SK-N-SH (cell line): ENCODE results near the gene NOTCH2. TPM values are rescaled to one million over a fixed set of nuclear protein-coding genes. Genes with fewer than 3 reads are reported as not detected.

Experiments
- CTCF ChIA-PET: fragments of 300-600, 350-600 bp; formaldehyde crosslinking; extraction: SDS; loops from one replicate; lab custom pipeline; 2021; lab: Yijun Ruan, JAX
- POLR2A ChIA-PET: fragments of 350-600 bp; sonication (Branson Sonifier 250); formaldehyde crosslinking; extraction: SDS; loops from one replicate; lab custom pipeline; 2020; ENCODE audit warnings: antibody characterized with exemption, inconsistent platforms; lab: Yijun Ruan, JAX
- DNase-seq: peaks from one replicate; pipeline ENCODE4 v3.0.0; 2012
- H2AFZ ChIP-seq: fragments of 200-600 bp; sonication (generic); 2 replicates; pipeline ENCODE4 v1.8.1; 2016; ENCODE audit warnings: antibody characterized with exemption, mild to moderate bottlenecking, low read depth
- H3F3A ChIP-seq: fragments of 200-600 bp; sonication (generic); replicated peaks from 2 replicates; pipeline ENCODE3; 2016; ENCODE audit warnings: antibody characterized with exemption, mild to moderate bottlenecking; ENCODE audit not compliant: insufficient read depth
- H3K27ac ChIP-seq, 2 experiments: fragments of 200-500 bp in 1 of 2; fragments of 200-600 bp in 1 of 2; sonication (Bioruptor generic) in 1 of 2; sonication (generic), shearing (Covaris generic) in 1 of 2; 2 replicates each; pipeline versions ENCODE4 v1.5.1 to v1.6.1; 2014 to 2016; ENCODE audit warnings: low read depth in 2 of 2, inconsistent platforms in 1 of 2, low read length in 1 of 2, mild to moderate bottlenecking in 1 of 2, mixed read lengths in 1 of 2
- H3K27me3 ChIP-seq: fragments of 200-600 bp; sonication (generic), shearing (Covaris generic); 2 replicates; pipeline ENCODE4 v1.6.1; 2016; ENCODE audit warnings: mixed run types; ENCODE audit not compliant: insufficient read depth
- H3K36me3 ChIP-seq, 2 experiments: fragments of 200-500 bp in 1 of 2; fragments of 200-600 bp in 1 of 2; sonication (Bioruptor generic) in 1 of 2; sonication (generic) in 1 of 2; replicated peaks in 1 of 2; 2 replicates each; pipeline versions ENCODE3 to v1.5.1; 2014 to 2016; ENCODE audit warnings: low read length in 1 of 2, mild to moderate bottlenecking in 1 of 2; ENCODE audit not compliant: insufficient read depth in 2 of 2, control insufficient read depth in 1 of 2
- H3K4me1 ChIP-seq, 2 experiments: fragments of 200-500 bp in 1 of 2; fragments of 200-600 bp in 1 of 2; sonication (Bioruptor generic) in 1 of 2; sonication (generic), shearing (Covaris generic) in 1 of 2; 2 replicates each; pipeline versions ENCODE4 v1.5.1 to v1.6.1; 2014 to 2016; ENCODE audit warnings: low read depth in 1 of 2, low read length in 1 of 2, mixed run types in 1 of 2; ENCODE audit not compliant: insufficient read depth in 2 of 2, control insufficient read depth in 1 of 2
- H3K4me2 ChIP-seq: fragments of 200-600 bp; sonication (generic), shearing (Covaris generic); 2 replicates; pipeline ENCODE4 v1.6.1; 2017; ENCODE audit warnings: mixed run types
- H3K4me3 ChIP-seq, 2 experiments: fragments of 200-500 bp in 1 of 2; fragments of 200-600 bp in 1 of 2; sonication (Bioruptor generic) in 1 of 2; sonication (generic), shearing (Covaris generic) in 1 of 2; 2 replicates each; pipeline versions ENCODE4 v1.5.1 to v1.8.1; 2014 to 2016; ENCODE audit warnings: low read depth in 2 of 2, inconsistent platforms in 1 of 2, low read length in 1 of 2, mild to moderate bottlenecking in 1 of 2, mixed read lengths in 1 of 2, moderate library complexity in 1 of 2
- H3K79me2 ChIP-seq: fragments of 200-600 bp; sonication (generic); 2 replicates; pipeline ENCODE4 v1.8.1; 2017; ENCODE audit warnings: mild to moderate bottlenecking; ENCODE audit not compliant: insufficient read depth
- H3K9ac ChIP-seq: fragments of 200-600 bp; sonication (generic); 2 replicates; pipeline ENCODE4 v1.6.1; 2017; ENCODE audit warnings: mixed run types
- H3K9me2 ChIP-seq: fragments of 200-600 bp; sonication (generic); 2 replicates; pipeline ENCODE4 v1.6.1; 2017; ENCODE audit warnings: mixed run types
- H3K9me3 ChIP-seq: fragments of 200-600 bp; sonication (generic); 2 replicates; pipeline ENCODE4 v1.6.1; 2017; ENCODE audit warnings: mixed run types, mild to moderate bottlenecking, moderate library complexity
- H4K20me1 ChIP-seq: fragments of 200-600 bp; sonication (generic); 2 replicates; pipeline ENCODE4 v1.6.1; 2017; ENCODE audit warnings: mild to moderate bottlenecking, mixed run types; ENCODE audit not compliant: insufficient read depth
- CHD2 ChIP-seq: fragments of 150-350 bp; IDR thresholded peaks from 2 replicates; pipeline ENCODE4 v1.6.1; 2018; ENCODE audit warnings: low read length; ENCODE audit not compliant: partially characterized antibody
- CTCF ChIP-seq: fragments of 200-600 bp; sonication (generic); IDR thresholded peaks from 2 replicates; pipeline ENCODE4 v1.6.1; 2017; ENCODE audit warnings: antibody characterized with exemption, mild to moderate bottlenecking, moderate library complexity
- EP300 ChIP-seq, 2 experiments: IDR thresholded peaks; 2 replicates each; pipeline versions ENCODE4 v1.4.0 to v1.6.1; 2012; ENCODE audit warnings: borderline replicate concordance in 1 of 2, low read depth in 1 of 2, low read length in 1 of 2
- FOSL2 ChIP-seq: IDR thresholded peaks from 2 replicates; pipeline ENCODE4 v1.4.0; 2012; ENCODE audit warnings: low read depth, mild to moderate bottlenecking, moderate library complexity, borderline replicate concordance
- FOXM1 ChIP-seq: IDR thresholded peaks from 2 replicates; pipeline ENCODE4 v1.4.0; 2012; ENCODE audit warnings: low read depth, mild to moderate bottlenecking
- GABPA ChIP-seq: IDR thresholded peaks from 2 replicates; pipeline ENCODE4 v1.4.0; 2012; ENCODE audit warnings: low read depth, mild to moderate bottlenecking
- IRF3 ChIP-seq: fragments of 150-350 bp; IDR thresholded peaks from 2 replicates; pipeline ENCODE4 v1.6.1; 2016; ENCODE audit warnings: mild to moderate bottlenecking, low read depth, low read length
- POLR2AphosphoS5 ChIP-seq: IDR thresholded peaks from 2 replicates; pipeline ENCODE4 v1.6.1; 2012; ENCODE audit warnings: low read depth, low read length
- RAD21 ChIP-seq: IDR thresholded peaks from 2 replicates; pipeline ENCODE4 v1.6.1; 2012; ENCODE audit warnings: mild to moderate bottlenecking, low read length
- RCOR1 ChIP-seq: fragments of 150-350 bp; IDR thresholded peaks from 2 replicates; pipeline ENCODE4 v1.6.1; 2017; ENCODE audit warnings: antibody characterized with exemption, low read length
- RFX5 ChIP-seq: IDR thresholded peaks from 2 replicates; pipeline ENCODE4 v1.6.1; 2012; ENCODE audit warnings: mild to moderate bottlenecking, improper control_type of control experiment, low read length
- SIN3A ChIP-seq: IDR thresholded peaks from 2 replicates; pipeline ENCODE4 v1.6.1; 2012; ENCODE audit warnings: low read depth, mild to moderate bottlenecking, low read length, moderate library complexity, borderline replicate concordance
- SMC3 ChIP-seq: IDR thresholded peaks from 2 replicates; pipeline ENCODE4 v1.6.1; 2012; ENCODE audit warnings: low read depth, low read length, improper control_type of control experiment
- TAF1 ChIP-seq: IDR thresholded peaks from 2 replicates; pipeline ENCODE4 v1.6.1; 2012; ENCODE audit warnings: low read depth, mild to moderate bottlenecking, low read length, moderate library complexity, borderline replicate concordance
- TCF12 ChIP-seq: IDR thresholded peaks from 2 replicates; pipeline ENCODE4 v1.4.0; 2012
- TEAD4 ChIP-seq: IDR thresholded peaks from 2 replicates; pipeline ENCODE4 v1.4.0; 2012; ENCODE audit warnings: mild to moderate bottlenecking, borderline replicate concordance; ENCODE audit not compliant: insufficient read depth
- USF1 ChIP-seq: IDR thresholded peaks from 2 replicates; pipeline ENCODE4 v1.4.0; 2012; ENCODE audit warnings: low read depth, borderline replicate concordance
- YY1 ChIP-seq: IDR thresholded peaks from 2 replicates; pipeline ENCODE4 v1.4.0; 2012; ENCODE audit warnings: low read depth, mild to moderate bottlenecking
- WGBS: methylation state at CpG from one replicate; pipeline ENCODE4 v1.1.6; 2017; ENCODE audit warnings: low lambda C conversion rate; 5-methylcytosine and 5-hydroxymethylcytosine counted together
- polyA plus RNA-seq, 3 experiments: library from polyadenylated mRNA; depleted of rRNA; stranded (reverse); fragments of >200 nt; gene quantifications; 2 replicates each; pipeline ENCODE4 v1.2.3, GENCODE V29; 2012

Gene NOTCH2
- polyA plus RNA-seq, 1 of the 3 experiments (the other 2 are of a cell fraction) = 23.0 TPM

- TF ChIP-seq RAD21 = peak; percentile 51
- no peak for TF ChIP-seq RCOR1
- TF ChIP-seq CTCF = peak; percentile 77
- no peak for TF ChIP-seq GABPA
- TF ChIP-seq SMC3 = peak; percentile 39; the same call in 1 of the 2 replicates
- TF ChIP-seq USF1 = no peak
- TF ChIP-seq TEAD4 = no peak
- TF ChIP-seq IRF3 = no peak
- TF ChIP-seq YY1 = no peak
- TF ChIP-seq, all 33 proteins: peak for 3
- POLR2A ChIA-PET = no interaction called here
- H3K9ac ChIP-seq = no peak overlapping the region
- H3K36me3 ChIP-seq = peaks cover 43 to 60% of the 10 kb centered on the region in 2 experiments
- H3K9me2 ChIP-seq = no peaks in the 10 kb centered on the region
- H3K79me2 ChIP-seq = peaks cover 28% of the 10 kb centered on the region
- CTCF ChIA-PET = interaction anchor here (0.6 to 12.2 kb wide), 14 partner anchors 8 to 159 kb away, joined by 3 to 105 read pairs (median 4); no protein-coding TSS in a partner anchor
- H3K27me3 ChIP-seq = no peaks in the 10 kb centered on the region
- H3K9me3 ChIP-seq = no peaks in the 10 kb centered on the region
- no peak overlapping the region for H3K4me3 ChIP-seq
- H3K27ac ChIP-seq = no peak overlapping the region
- H3K4me2 ChIP-seq = no peak overlapping the region
- peaks cover 5 to 19% of the 10 kb centered on the region in 2 experiments for H3K4me1 ChIP-seq
- H2AFZ ChIP-seq = no peak overlapping the region
- DNase-seq = peak; percentile 16
- H3F3A ChIP-seq = peaks cover 25% of the 10 kb centered on the region
- H4K20me1 ChIP-seq = 0 out of 2 replicates have a peak, but pooled peaks cover 8% of the 10 kb centered on the region
- 100% methylated on average over 1 of the region's 1 CpG for WGBS
Observed at GRCh38 chr1:119968068-119968492, 101.4 kb downstream of the NOTCH2 start.

GRCh38 chr1:119966681-119967080 lies 102.8 kb downstream of the NOTCH2 start:
- POLR2A ChIA-PET = no interaction called here
- peak overlapping the region in 1 of 2 experiments; percentile 53; a peak in 2 of 4 replicates for H3K27ac ChIP-seq
- no peaks in the 10 kb centered on the region for H3K27me3 ChIP-seq
- peaks cover 27% of the 10 kb centered on the region for H3K79me2 ChIP-seq
- H2AFZ ChIP-seq = no peak overlapping the region
- H3K4me2 ChIP-seq = no peak overlapping the region
- no peak overlapping the region for H3K4me3 ChIP-seq
- no peak for TF ChIP-seq EP300 (IDR thresholded peaks at IDR 0.05; ENCODE audit: borderline replicate concordance in 1 of 2, low read depth in 1 of 2, low read length in 1 of 2)
- no peak for TF ChIP-seq RFX5
- TF ChIP-seq TAF1 = no peak
- no peak for TF ChIP-seq FOSL2
- TF ChIP-seq SIN3A = no peak
- no peak for TF ChIP-seq FOXM1
- no peak for TF ChIP-seq CHD2
- TF ChIP-seq USF1 = no peak
- TF ChIP-seq TCF12 = no peak
- TF ChIP-seq RCOR1 = no peak
- TF ChIP-seq POLR2AphosphoS5 = no peak
- H4K20me1 ChIP-seq = 0 out of 2 replicates have a peak, but pooled peaks cover 8% of the 10 kb centered on the region
- H3K9ac ChIP-seq = no peak overlapping the region
- peaks cover 5 to 20% of the 10 kb centered on the region in 2 experiments for H3K4me1 ChIP-seq
- DNase-seq = no peak
- peaks cover 25% of the 10 kb centered on the region for H3F3A ChIP-seq
- peaks cover 54 to 69% of the 10 kb centered on the region in 2 experiments for H3K36me3 ChIP-seq
- CTCF ChIA-PET = interaction anchor here (1.6 to 12.2 kb wide), 3 partner anchors 12 to 18 kb away, joined by 4 to 105 read pairs (median 4); no protein-coding TSS in a partner anchor
- H3K9me3 ChIP-seq = no peaks in the 10 kb centered on the region
- 92% methylated on average over 2 of the region's 2 CpGs for WGBS
- H3K9me2 ChIP-seq = no peaks in the 10 kb centered on the region
